IMR-90 (cell line): ENCODE data around the gene KCTD10. TPM values are rescaled to one million over a fixed set of nuclear protein-coding genes. Genes with fewer than 3 reads are reported as not detected.

Experiments
- ATAC-seq: fragments of 200-7000 bp; cut with Tn5 transposase; 2 replicates; pipeline ENCODE4 v1.9.1; 2020; ENCODE audit warnings: low read depth, mild to moderate bottlenecking, moderate library complexity
- BruUV-seq: library from RNA; stranded (reverse); fragments of 400-500 nt; replicated peaks from 2 replicates; lab custom pipeline; 2021; lab: Mats Ljungman, UMichigan
- CTCF ChIA-PET: fragments of 300-600 bp; formaldehyde crosslinking; extraction: SDS; loops from one replicate; lab custom pipeline; 2021; ENCODE audit warnings: antibody characterized with exemption; lab: Yijun Ruan, JAX
- POLR2A ChIA-PET: fragments of 300-600 bp; sonication (Branson Sonifier 250); formaldehyde crosslinking; loops from one replicate; lab custom pipeline; 2022; ENCODE audit warnings: antibody characterized with exemption; ENCODE audit not compliant: unreplicated experiment; lab: Charles Lee
- DNase-seq: peaks from one replicate; pipeline ENCODE4 v3.0.0; 2013
- H2AFZ ChIP-seq: replicated peaks from 2 replicates; pipeline ENCODE3; 2013; ENCODE audit warnings: low read length, mild to moderate bottlenecking; ENCODE audit not compliant: poor library complexity
- H2AK5ac ChIP-seq: 2 replicates; pipeline ENCODE4 v1.6.1; 2013; ENCODE audit warnings: low read depth, low read length, inconsistent platforms
- H2AK9ac ChIP-seq: replicated peaks from 2 replicates; pipeline ENCODE3; 2013; ENCODE audit warnings: mild to moderate bottlenecking, low read depth, low read length, moderate library complexity; ENCODE audit not compliant: poor library complexity
- H2BK120ac ChIP-seq: 2 replicates; pipeline ENCODE4 v1.6.1; 2013; ENCODE audit warnings: low read depth, low read length, inconsistent platforms
- H2BK15ac ChIP-seq: 3 replicates; pipeline ENCODE4 v1.6.1; 2013; ENCODE audit warnings: low read depth, low read length, inconsistent platforms
- H2BK20ac ChIP-seq: 2 replicates; pipeline ENCODE4 v1.6.1; 2013; ENCODE audit warnings: low read depth, mild to moderate bottlenecking, inconsistent platforms, low read length, moderate library complexity
- H2BK5ac ChIP-seq: 2 replicates; pipeline ENCODE4 v1.6.1; 2013; ENCODE audit warnings: mild to moderate bottlenecking, low read depth, low read length, inconsistent platforms; ENCODE audit not compliant: poor library complexity, severe bottlenecking
- H3K14ac ChIP-seq: replicated peaks from 2 replicates; pipeline ENCODE4 v1.6.1; 2013; ENCODE audit warnings: low read depth, low read length, inconsistent platforms
- H3K18ac ChIP-seq: 2 replicates; pipeline ENCODE4 v1.6.1; 2013; ENCODE audit warnings: low read depth, low read length, control low read depth
- H3K23ac ChIP-seq: 2 replicates; pipeline ENCODE4 v1.6.1; 2013; ENCODE audit warnings: low read depth, low read length, inconsistent platforms
- H3K27ac ChIP-seq: 2 replicates; pipeline ENCODE4 v1.5.1; 2013; ENCODE audit warnings: mild to moderate bottlenecking, control low read depth, low read length; ENCODE audit not compliant: insufficient read depth
- H3K27me3 ChIP-seq: 2 replicates; pipeline ENCODE4 v1.6.1; 2013; ENCODE audit warnings: low read length; ENCODE audit not compliant: control insufficient read depth, insufficient read depth
- H3K36me3 ChIP-seq: 2 replicates; pipeline ENCODE4 v1.6.1; 2013; ENCODE audit warnings: low read length, mixed read lengths; ENCODE audit not compliant: control insufficient read depth, insufficient read depth
- H3K4ac ChIP-seq: 2 replicates; pipeline ENCODE4 v1.6.1; 2013; ENCODE audit warnings: low read depth, low read length, inconsistent platforms
- H3K4me1 ChIP-seq: 2 replicates; pipeline ENCODE4 v1.6.1; 2013; ENCODE audit warnings: low read length, mixed read lengths; ENCODE audit not compliant: control insufficient read depth, insufficient read depth
- H3K4me2 ChIP-seq: 2 replicates; pipeline ENCODE4 v1.6.1; 2013; ENCODE audit warnings: low read depth, mild to moderate bottlenecking, control low read depth, low read length, moderate library complexity
- H3K4me3 ChIP-seq: 2 replicates; pipeline ENCODE4 v1.5.1; 2013; ENCODE audit warnings: low read depth, mild to moderate bottlenecking, control low read depth, low read length, moderate library complexity; ENCODE audit not compliant: insufficient read depth
- H3K56ac ChIP-seq: 2 replicates; pipeline ENCODE4 v1.6.1; 2013; ENCODE audit warnings: low read length, inconsistent platforms; ENCODE audit not compliant: insufficient read depth; ENCODE audit errors: extremely low read depth
- H3K79me1 ChIP-seq, 2 experiments: 2 replicates each; pipeline ENCODE4 v1.6.1; 2013; ENCODE audit warnings: low read length in 2 of 2, inconsistent platforms in 1 of 2, low read depth in 1 of 2
- H3K9ac ChIP-seq: 2 replicates; pipeline ENCODE4 v1.6.1; 2013; ENCODE audit warnings: low read depth, low read length, control low read depth
- H3K9me1 ChIP-seq: 2 replicates; pipeline ENCODE4 v1.6.1; 2013; ENCODE audit warnings: low read length, inconsistent platforms; ENCODE audit not compliant: insufficient read depth
- H3K9me3 ChIP-seq: 2 replicates; pipeline ENCODE4 v1.6.1; 2013; ENCODE audit warnings: low read length; ENCODE audit not compliant: control insufficient read depth, insufficient read depth
- H4K20me1 ChIP-seq: 2 replicates; pipeline ENCODE4 v1.6.1; 2013; ENCODE audit warnings: low read length, inconsistent platforms; ENCODE audit not compliant: insufficient read depth
- H4K5ac ChIP-seq: 2 replicates; pipeline ENCODE4 v1.6.1; 2013; ENCODE audit warnings: mild to moderate bottlenecking, low read depth, low read length, control low read depth
- H4K8ac ChIP-seq, 2 experiments: 2 replicates each; pipeline ENCODE4 v1.6.1; 2013; ENCODE audit warnings: low read depth in 2 of 2, low read length in 2 of 2, control low read depth in 1 of 2, inconsistent platforms in 1 of 2
- H4K91ac ChIP-seq: 2 replicates; pipeline ENCODE4 v1.6.1; 2013; ENCODE audit warnings: low read depth, low read length, inconsistent platforms; ENCODE audit not compliant: insufficient read depth
- BHLHE40 ChIP-seq: fragments of 150-350 bp; IDR thresholded peaks from 2 replicates; pipeline ENCODE4 v1.6.1; 2016; ENCODE audit warnings: mild to moderate bottlenecking, low read depth, low read length
- CEBPB ChIP-seq: IDR thresholded peaks from 2 replicates; pipeline ENCODE4 v1.6.1; 2012; ENCODE audit warnings: low read depth, low read length, improper control_type of control experiment
- FOS ChIP-seq: fragments of 150-350 bp; IDR thresholded peaks from 2 replicates; pipeline ENCODE4 v1.6.1; 2016; ENCODE audit warnings: low read depth, low read length
- NFE2L2 ChIP-seq: fragments of 150-350 bp; IDR thresholded peaks from 2 replicates; pipeline ENCODE4 v1.6.1; 2016; ENCODE audit warnings: low read depth, mild to moderate bottlenecking, low read length
- RFX5 ChIP-seq: IDR thresholded peaks from 2 replicates; pipeline ENCODE4 v1.8.0; 2012; ENCODE audit warnings: low read depth, mild to moderate bottlenecking, low read length, moderate library complexity
- SMC3 ChIP-seq: fragments of 150-350 bp; IDR thresholded peaks from 2 replicates; pipeline ENCODE4 v1.6.1; 2016; ENCODE audit warnings: low read depth, mild to moderate bottlenecking, antibody characterized with exemption, low read length, moderate library complexity
- WGBS, 2 experiments: methylation state at CpG; one replicate each; pipeline versions ENCODE4 v1.1.5 to v1.1.7; 2013; ENCODE audit warnings: missing lambda C conversion rate in 2 of 2; ENCODE audit not compliant: insufficient read length in 1 of 2; ENCODE audit errors: extremely low coverage in 2 of 2; 5-methylcytosine and 5-hydroxymethylcytosine counted together
- dilution Hi-C: fragments of 300-500 bp; cut with HindIII; formaldehyde crosslinking; loops from one replicate; pipeline ENCODE4 v1.14.3; 2018; ENCODE audit warnings: low sequenced_read_pairs; ENCODE audit not compliant: unreplicated experiment
- in situ Hi-C: fragments of 300-500 bp; cut with MboI; formaldehyde crosslinking; loops from 3 replicates; pipeline ENCODE4 v1.14.3; 2019; ENCODE audit warnings: low sequenced_read_pairs, inconsistent platforms, mixed read lengths
- intact Hi-C: fragments of 100-400 bp; cut with micrococcal nuclease; formaldehyde crosslinking; loops from 2 replicates; pipeline ENCODE4 v1.10.0; 2022
- polyA plus RNA-seq, 3 experiments: library from polyadenylated mRNA; depleted of rRNA; stranded (reverse); fragments of >200 nt; gene quantifications; 2 replicates each; pipeline ENCODE4 v1.2.3, GENCODE V29; 2012; ENCODE audit warnings: low replicate concordance in 1 of 3
- total RNA-seq: library from RNA; depleted of rRNA; stranded (reverse); fragments of >200 nt; gene quantifications from 2 replicates; pipeline ENCODE4 v1.2.3, GENCODE V29; 2012
- TF ChIP-seq, protein P1 (sequence below): fragments of 150-350 bp; IDR thresholded peaks from 2 replicates; pipeline ENCODE4 v1.6.1; 2016; ENCODE audit warnings: low read depth, mild to moderate bottlenecking, low read length, moderate library complexity, borderline replicate concordance
- TF ChIP-seq, protein P2 (sequence below): conservative IDR thresholded peaks from 2 replicates; pipeline ENCODE4 v1.5.1; 2012; ENCODE audit warnings: mild to moderate bottlenecking, low read depth, low read length, improper control_type of control experiment

The KCTD10 gene
- total and polyA plus RNA-seq, 2 of the 4 experiments (the other 2 are of a cell fraction): 72.1 to 88.4 TPM

DNA sequence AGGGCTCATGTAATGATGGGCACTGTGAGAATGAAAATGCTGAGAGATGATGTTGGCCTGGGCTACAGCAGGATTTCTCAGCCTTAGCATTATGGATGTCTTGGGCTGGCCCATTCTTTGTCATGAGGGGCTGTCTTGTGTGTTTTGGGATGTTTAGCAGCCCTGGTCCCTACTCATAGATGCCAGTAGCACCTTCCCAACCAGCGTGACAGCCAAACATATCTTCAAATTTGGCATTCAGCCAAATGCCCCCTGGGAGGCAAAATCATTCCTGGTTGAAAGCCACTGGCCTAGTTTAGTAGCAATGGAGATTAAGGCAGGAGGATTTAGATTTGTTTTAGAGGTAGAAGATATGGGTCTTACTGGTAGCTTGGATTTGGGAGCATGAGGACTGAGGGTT, 27.0 kb upstream of the KCTD10 start:
- Histone ChIP-seq H2AK9ac (no peak overlapping the region), H2BK120ac (no peak overlapping the region), H3K9ac (no peak overlapping the region), H2BK15ac (no peak overlapping the region), H3K9me1 (no peaks in the 10 kb centered on the region), H2BK20ac (no peak overlapping the region), H4K91ac (no peak overlapping the region), H3K4me2 (no peak overlapping the region), H3K27ac (no peak overlapping the region), H2BK5ac (no peak overlapping the region), H3K9me3 (no peaks in the 10 kb centered on the region), H3K79me1 (peaks cover 0 to 3% of the 10 kb centered on the region in 2 experiments; a peak in 1 of 4 replicates), H3K36me3 (peaks cover 62% of the 10 kb centered on the region), H3K56ac (no peak overlapping the region), H3K18ac (no peak overlapping the region), H4K5ac (no peak overlapping the region), H3K27me3 (no peaks in the 10 kb centered on the region), H3K4ac (no peak overlapping the region), H4K8ac (no peak overlapping the region), H2AFZ (no peak overlapping the region), H3K4me1 (no peaks in the 10 kb centered on the region), H3K4me3 (no peak overlapping the region), H3K14ac (no peak overlapping the region), H2AK5ac (no peak overlapping the region), H3K23ac (no peak overlapping the region), H4K20me1 (no peaks in the 10 kb centered on the region)
- dilution Hi-C loops (no loop called here), in situ Hi-C loops (no loop called here), intact Hi-C loops (no loop called here)
- ChIA-PET CTCF (no interaction called here), POLR2A (no interaction called here)
- ATAC-seq: no peak
- DNase-seq: no peak
- no peak for TF ChIP-seq RFX5
- TF ChIP-seq SMC3: no peak
- TF ChIP-seq, protein P1, sequence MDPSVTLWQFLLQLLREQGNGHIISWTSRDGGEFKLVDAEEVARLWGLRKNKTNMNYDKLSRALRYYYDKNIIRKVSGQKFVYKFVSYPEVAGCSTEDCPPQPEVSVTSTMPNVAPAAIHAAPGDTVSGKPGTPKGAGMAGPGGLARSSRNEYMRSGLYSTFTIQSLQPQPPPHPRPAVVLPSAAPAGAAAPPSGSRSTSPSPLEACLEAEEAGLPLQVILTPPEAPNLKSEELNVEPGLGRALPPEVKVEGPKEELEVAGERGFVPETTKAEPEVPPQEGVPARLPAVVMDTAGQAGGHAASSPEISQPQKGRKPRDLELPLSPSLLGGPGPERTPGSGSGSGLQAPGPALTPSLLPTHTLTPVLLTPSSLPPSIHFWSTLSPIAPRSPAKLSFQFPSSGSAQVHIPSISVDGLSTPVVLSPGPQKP: no peak
- TF ChIP-seq NFE2L2: no peak
- no peak for TF ChIP-seq BHLHE40
- TF ChIP-seq FOS: no peak
- no peak for TF ChIP-seq CEBPB
- TF ChIP-seq, protein P2, sequence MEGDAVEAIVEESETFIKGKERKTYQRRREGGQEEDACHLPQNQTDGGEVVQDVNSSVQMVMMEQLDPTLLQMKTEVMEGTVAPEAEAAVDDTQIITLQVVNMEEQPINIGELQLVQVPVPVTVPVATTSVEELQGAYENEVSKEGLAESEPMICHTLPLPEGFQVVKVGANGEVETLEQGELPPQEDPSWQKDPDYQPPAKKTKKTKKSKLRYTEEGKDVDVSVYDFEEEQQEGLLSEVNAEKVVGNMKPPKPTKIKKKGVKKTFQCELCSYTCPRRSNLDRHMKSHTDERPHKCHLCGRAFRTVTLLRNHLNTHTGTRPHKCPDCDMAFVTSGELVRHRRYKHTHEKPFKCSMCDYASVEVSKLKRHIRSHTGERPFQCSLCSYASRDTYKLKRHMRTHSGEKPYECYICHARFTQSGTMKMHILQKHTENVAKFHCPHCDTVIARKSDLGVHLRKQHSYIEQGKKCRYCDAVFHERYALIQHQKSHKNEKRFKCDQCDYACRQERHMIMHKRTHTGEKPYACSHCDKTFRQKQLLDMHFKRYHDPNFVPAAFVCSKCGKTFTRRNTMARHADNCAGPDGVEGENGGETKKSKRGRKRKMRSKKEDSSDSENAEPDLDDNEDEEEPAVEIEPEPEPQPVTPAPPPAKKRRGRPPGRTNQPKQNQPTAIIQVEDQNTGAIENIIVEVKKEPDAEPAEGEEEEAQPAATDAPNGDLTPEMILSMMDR: no peak
- no CpG with 5 or more reads among the region's 1 CpG for WGBS, 2 experiments
- no TSS peak for BruUV-seq
